Osteocyte (in vitro differentiated cells): ENCODE results near the gene NFE2L3. TPM values are rescaled to one million over a fixed set of nuclear protein-coding genes. Genes with fewer than 3 reads are reported as not detected.
"Not testable (repeated sequence)": the region's sequence is repeated elsewhere in the genome, so short reads cannot be mapped to it uniquely, and the experiment has no call there.

Experiments used
- DNase-seq: peaks from one replicate; pipeline ENCODE4 v3.0.0; 2021; ENCODE audit warnings: mixed read lengths; ENCODE audit not compliant: unreplicated experiment; ENCODE audit errors: extremely low spot score
- H3K27ac Mint-ChIP-seq: one replicate; pipeline ENCODE4 v1.8.0; 2021; ENCODE audit warnings: mild to moderate bottlenecking, mixed read lengths; ENCODE audit not compliant: unreplicated experiment
- H3K27me3 Mint-ChIP-seq: one replicate; pipeline ENCODE4 v1.8.0; 2021; ENCODE audit warnings: mixed read lengths; ENCODE audit not compliant: unreplicated experiment
- H3K36me3 Mint-ChIP-seq: one replicate; pipeline ENCODE4 v1.8.0; 2021; ENCODE audit warnings: mixed read lengths; ENCODE audit not compliant: unreplicated experiment
- H3K4me1 Mint-ChIP-seq: one replicate; pipeline ENCODE4 v1.8.0; 2021; ENCODE audit warnings: mixed read lengths; ENCODE audit not compliant: unreplicated experiment
- H3K4me3 Mint-ChIP-seq: one replicate; pipeline ENCODE4 v1.8.0; 2021; ENCODE audit warnings: mild to moderate bottlenecking, moderate library complexity, mixed read lengths; ENCODE audit not compliant: unreplicated experiment
- H3K9me3 Mint-ChIP-seq: one replicate; pipeline ENCODE4 v1.8.0; 2021; ENCODE audit warnings: mixed read lengths; ENCODE audit not compliant: unreplicated experiment
- total RNA-seq: library from RNA; stranded (reverse); gene quantifications from 2 replicates; pipeline ENCODE4 v1.2.1, GENCODE V29; 2021
- TF ChIP-seq, protein P1 (sequence below): fragments of 200-600 bp; sonication (generic); IDR thresholded peaks from 2 replicates; pipeline ENCODE4 v1.5.0; 2021; ENCODE audit warnings: antibody characterized with exemption, mild to moderate bottlenecking, moderate library complexity

Gene NFE2L3
- total RNA-seq, 1 donor from 2014 or later = 0.78 TPM

- Mint-ChIP-seq H3K36me3 (no peaks in the 10 kb centered on the region), H3K27me3 (peaks cover 9% of the 10 kb centered on the region), H3K4me3 (no peak overlapping the region), H3K4me1 (no peaks in the 10 kb centered on the region), H3K27ac (no peak overlapping the region), H3K9me3 (peaks cover 3% of the 10 kb centered on the region)
- TF ChIP-seq, protein P1, sequence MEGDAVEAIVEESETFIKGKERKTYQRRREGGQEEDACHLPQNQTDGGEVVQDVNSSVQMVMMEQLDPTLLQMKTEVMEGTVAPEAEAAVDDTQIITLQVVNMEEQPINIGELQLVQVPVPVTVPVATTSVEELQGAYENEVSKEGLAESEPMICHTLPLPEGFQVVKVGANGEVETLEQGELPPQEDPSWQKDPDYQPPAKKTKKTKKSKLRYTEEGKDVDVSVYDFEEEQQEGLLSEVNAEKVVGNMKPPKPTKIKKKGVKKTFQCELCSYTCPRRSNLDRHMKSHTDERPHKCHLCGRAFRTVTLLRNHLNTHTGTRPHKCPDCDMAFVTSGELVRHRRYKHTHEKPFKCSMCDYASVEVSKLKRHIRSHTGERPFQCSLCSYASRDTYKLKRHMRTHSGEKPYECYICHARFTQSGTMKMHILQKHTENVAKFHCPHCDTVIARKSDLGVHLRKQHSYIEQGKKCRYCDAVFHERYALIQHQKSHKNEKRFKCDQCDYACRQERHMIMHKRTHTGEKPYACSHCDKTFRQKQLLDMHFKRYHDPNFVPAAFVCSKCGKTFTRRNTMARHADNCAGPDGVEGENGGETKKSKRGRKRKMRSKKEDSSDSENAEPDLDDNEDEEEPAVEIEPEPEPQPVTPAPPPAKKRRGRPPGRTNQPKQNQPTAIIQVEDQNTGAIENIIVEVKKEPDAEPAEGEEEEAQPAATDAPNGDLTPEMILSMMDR = no peak
- no peak for DNase-seq
Observed at GRCh38 chr7:26170663-26171062, 18.7 kb downstream of the NFE2L3 start.

DNA sequence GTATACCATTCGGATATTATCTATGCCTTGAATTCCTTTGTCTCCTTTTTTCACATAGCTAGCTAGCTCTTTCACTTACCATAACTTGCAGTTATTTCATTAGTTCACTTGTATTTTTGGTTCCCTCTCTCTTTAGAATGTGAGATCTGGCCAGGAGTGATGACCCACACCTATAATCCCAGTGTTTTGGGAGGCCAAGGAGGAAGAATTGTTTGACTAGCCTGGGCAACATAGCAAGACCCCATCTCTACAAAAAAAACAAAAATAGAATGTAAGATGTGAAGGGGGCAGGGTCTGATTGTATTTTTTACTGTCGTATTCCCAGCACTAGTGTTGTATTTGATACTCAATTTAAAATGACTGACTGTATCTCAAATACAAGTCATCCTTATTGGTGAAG lies 19.6 kb downstream of the NFE2L3 start:
- no peaks in the 10 kb centered on the region for H3K36me3 Mint-ChIP-seq
- no peak overlapping the region for H3K27ac Mint-ChIP-seq
- TF ChIP-seq, protein P1 = no peak
- peaks cover 3% of the 10 kb centered on the region for H3K9me3 Mint-ChIP-seq
- no peaks in the 10 kb centered on the region for H3K4me1 Mint-ChIP-seq
- peaks cover 9% of the 10 kb centered on the region for H3K27me3 Mint-ChIP-seq
- no peak overlapping the region for H3K4me3 Mint-ChIP-seq
- no peak for DNase-seq

DNA sequence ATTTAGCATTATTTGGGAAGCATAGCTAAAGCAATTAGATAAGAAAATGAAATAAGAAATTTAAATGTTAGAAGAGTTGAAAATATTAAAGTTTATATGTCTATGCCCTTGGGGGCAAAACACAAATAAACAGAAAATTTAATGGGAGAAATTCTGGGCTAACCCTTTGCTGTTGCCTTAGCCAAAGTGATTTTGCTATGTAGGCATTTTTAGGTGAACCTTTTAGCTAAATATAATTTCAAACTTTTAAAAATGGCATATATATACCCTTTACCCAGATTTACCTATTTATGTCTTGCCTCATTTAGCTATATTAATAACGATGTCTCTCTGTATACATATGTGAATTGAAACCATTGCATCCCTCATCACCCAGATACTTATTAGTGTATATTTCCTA lies 20.1 kb downstream of the NFE2L3 start:
- Mint-ChIP-seq H3K4me1 (no peaks in the 10 kb centered on the region), H3K27me3 (peaks cover 9% of the 10 kb centered on the region), H3K9me3 (peaks cover 3% of the 10 kb centered on the region), H3K36me3 (no peaks in the 10 kb centered on the region), H3K27ac (no peak overlapping the region), H3K4me3 (no peak overlapping the region)
- DNase-seq = no peak
- TF ChIP-seq, protein P1 = no peak

DNA sequence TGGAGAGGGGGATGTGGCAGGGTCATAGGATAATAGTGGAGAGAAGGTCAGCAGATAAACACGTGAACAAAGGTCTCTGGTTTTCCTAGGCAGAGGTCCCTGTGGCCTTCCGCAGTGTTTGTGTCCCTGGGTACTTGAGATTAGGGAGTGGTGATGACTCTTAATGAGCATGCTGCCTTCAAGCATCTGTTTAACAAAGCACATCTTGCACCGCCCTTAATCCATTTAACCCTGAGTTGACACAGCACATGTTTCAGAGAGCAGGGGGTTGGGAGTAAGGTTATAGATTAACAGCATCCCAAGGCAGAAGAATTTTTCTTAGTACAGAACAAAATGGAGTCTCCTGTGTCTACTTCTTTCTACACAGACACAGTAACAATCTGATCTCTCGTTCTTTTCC lies 23.9 kb downstream of the NFE2L3 start:
- DNase-seq, H3K27me3 Mint-ChIP-seq, H3K4me1 Mint-ChIP-seq, H3K36me3 Mint-ChIP-seq, H3K9me3 Mint-ChIP-seq, H3K4me3 Mint-ChIP-seq, H3K27ac Mint-ChIP-seq: not testable (repeated sequence)

DNA sequence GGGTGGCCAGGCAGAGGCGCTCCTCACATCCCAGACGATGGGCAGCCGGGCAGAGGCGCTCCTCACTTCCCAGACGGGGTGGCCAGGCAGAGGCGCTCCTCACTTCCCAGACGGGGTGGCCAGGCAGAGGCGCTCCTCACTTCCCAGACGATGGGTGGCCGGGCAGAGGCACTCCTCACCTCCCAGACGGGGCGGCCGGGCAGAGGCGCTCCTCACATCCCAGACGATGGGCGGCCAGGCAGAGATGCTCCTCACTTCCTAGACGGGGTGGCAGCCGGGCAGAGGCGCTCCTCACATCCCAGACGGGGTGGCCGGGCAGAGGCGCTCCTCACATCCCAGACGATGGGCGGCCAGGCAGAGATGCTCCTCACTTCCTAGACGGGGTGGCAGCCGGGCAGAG lies 24.7 kb downstream of the NFE2L3 start:
- H3K4me3 Mint-ChIP-seq, H3K27ac Mint-ChIP-seq, H3K27me3 Mint-ChIP-seq, H3K36me3 Mint-ChIP-seq, H3K9me3 Mint-ChIP-seq, DNase-seq, H3K4me1 Mint-ChIP-seq: not testable (repeated sequence)

DNA sequence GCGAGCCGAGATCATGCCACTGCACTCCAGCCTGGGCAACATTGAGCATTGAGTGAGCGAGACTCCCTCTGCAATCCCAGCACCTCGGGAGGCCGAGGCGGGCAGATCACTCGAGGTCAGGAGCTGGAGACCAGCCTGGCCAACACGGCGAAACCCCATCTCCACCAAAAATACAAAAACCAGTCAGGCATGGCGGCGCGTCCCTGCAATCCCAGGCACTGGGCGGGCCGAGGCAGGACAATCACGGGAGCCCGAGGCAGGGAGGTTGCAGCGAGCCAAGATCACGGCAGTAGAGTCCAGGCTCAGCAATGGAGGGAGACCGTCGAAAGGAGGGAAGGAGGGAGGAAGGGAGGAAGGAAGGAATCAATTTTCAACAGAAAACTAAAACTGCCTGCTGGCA lies 25.3 kb downstream of the NFE2L3 start:
- not testable (repeated sequence) for H3K9me3 Mint-ChIP-seq, DNase-seq, H3K4me3 Mint-ChIP-seq, H3K36me3 Mint-ChIP-seq, H3K4me1 Mint-ChIP-seq, H3K27me3 Mint-ChIP-seq, H3K27ac Mint-ChIP-seq
